Brain microvascular endothelial cell (primary cell): ENCODE data around the gene CCDC60.

Experiments used
- DNase-seq: peaks from one replicate; pipeline ENCODE4 v3.0.0-alpha.2; 2020
- H3K27ac ChIP-seq: fragments of 250-450 bp; sonication (Bioruptor Pico); 2 replicates; pipeline ENCODE4 v1.5.1; 2020; ENCODE audit warnings: mild to moderate bottlenecking, moderate library complexity
- H3K27me3 ChIP-seq: fragments of 250-450 bp; sonication (Bioruptor Pico); replicated peaks from 2 replicates; pipeline ENCODE4 v1.5.1; 2020; ENCODE audit warnings: mild to moderate bottlenecking
- H3K36me3 ChIP-seq: fragments of 250-450 bp; sonication (Bioruptor Pico); replicated peaks from 2 replicates; pipeline ENCODE4 v1.5.1; 2020; ENCODE audit warnings: mild to moderate bottlenecking
- H3K4me3 ChIP-seq: 2 replicates; pipeline ENCODE4 v1.5.1; 2011; ENCODE audit warnings: low read depth, mild to moderate bottlenecking, control low read depth, low read length, moderate library complexity
- in situ Hi-C: cut with HindIII; loops from 2 replicates; pipeline ENCODE4 v1.10.0; 2017; ENCODE audit warnings: low sequenced_read_pairs, low pct_ligation_motif_present
- TF ChIP-seq, protein P1 (sequence below): IDR thresholded peaks from 2 replicates; pipeline ENCODE4 v1.5.1; 2011; ENCODE audit warnings: low read depth, mild to moderate bottlenecking, moderate library complexity, low read length, control low read depth, inconsistent platforms; ENCODE audit errors: missing control alignments

Gene CCDC60

DNA sequence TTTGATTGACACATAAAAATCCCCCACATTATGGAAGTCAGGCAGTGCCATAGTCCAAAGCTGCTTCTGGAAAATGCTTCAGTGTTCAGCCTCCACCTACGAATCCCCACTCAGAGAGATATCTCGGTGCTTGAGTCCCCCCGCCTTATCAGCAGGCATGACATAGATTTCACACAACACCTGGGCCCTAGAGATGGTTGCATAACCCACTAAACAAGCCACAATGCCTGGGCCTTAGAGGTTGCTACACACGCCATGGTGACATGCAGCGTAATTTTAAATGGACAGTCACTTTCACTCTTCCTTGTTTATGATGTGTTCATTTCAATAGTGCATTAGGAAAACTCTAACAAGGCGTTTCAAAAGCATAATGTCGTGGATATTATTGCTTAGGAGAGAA lies 38.0 kb downstream of the CCDC60 start:
- TF ChIP-seq, protein P1, sequence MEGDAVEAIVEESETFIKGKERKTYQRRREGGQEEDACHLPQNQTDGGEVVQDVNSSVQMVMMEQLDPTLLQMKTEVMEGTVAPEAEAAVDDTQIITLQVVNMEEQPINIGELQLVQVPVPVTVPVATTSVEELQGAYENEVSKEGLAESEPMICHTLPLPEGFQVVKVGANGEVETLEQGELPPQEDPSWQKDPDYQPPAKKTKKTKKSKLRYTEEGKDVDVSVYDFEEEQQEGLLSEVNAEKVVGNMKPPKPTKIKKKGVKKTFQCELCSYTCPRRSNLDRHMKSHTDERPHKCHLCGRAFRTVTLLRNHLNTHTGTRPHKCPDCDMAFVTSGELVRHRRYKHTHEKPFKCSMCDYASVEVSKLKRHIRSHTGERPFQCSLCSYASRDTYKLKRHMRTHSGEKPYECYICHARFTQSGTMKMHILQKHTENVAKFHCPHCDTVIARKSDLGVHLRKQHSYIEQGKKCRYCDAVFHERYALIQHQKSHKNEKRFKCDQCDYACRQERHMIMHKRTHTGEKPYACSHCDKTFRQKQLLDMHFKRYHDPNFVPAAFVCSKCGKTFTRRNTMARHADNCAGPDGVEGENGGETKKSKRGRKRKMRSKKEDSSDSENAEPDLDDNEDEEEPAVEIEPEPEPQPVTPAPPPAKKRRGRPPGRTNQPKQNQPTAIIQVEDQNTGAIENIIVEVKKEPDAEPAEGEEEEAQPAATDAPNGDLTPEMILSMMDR, result no peak
- Histone ChIP-seq H3K27me3 (no peaks in the 10 kb centered on the region), H3K36me3 (no peaks in the 10 kb centered on the region), H3K27ac (no peak overlapping the region), H3K4me3 (no peak overlapping the region)
- DNase-seq, result no peak
- in situ Hi-C loops, result no loop called here

DNA sequence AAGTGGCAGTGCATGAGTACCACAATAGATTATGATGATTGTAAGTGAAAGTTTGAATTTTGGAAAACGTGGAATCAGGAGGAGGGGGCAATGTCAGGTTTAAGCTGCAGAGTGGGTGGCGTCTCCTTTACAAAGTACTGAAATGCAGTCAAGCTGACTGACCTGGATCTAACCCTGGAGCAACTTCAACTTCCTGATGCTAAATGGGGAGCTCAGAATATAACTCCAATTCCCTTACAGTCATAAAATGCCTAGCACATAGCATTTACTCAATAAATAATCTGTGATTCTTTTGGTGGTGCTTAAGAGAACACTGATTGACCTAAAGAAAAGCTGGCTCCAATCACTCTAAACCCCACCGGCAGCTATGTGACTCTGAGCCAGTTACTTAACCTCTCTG lies 38.5 kb downstream of the CCDC60 start:
- Histone ChIP-seq H3K27ac (no peak overlapping the region), H3K4me3 (no peak overlapping the region), H3K36me3 (no peaks in the 10 kb centered on the region), H3K27me3 (no peaks in the 10 kb centered on the region)
- in situ Hi-C loops, result no loop called here
- TF ChIP-seq, protein P1, result no peak
- no peak for DNase-seq

DNA sequence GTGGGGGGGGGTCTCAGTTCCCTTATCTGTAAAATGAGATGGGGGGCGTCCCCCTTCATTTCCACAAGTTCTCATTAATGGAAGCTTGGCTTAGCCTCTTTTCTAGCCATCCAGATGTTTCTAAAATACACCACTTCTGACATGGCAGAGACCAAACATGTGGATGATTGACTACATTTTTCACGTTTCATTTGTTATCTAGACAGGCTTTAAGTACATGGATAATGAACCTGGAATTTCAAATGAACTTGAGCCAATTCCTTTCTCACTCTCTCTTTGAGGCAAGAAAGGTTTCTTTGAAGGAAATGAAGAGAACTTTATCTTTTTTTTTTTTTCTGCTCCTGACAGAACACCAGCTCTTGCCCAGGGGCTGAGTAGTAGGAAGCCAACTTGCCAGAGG lies 39.1 kb downstream of the CCDC60 start:
- TF ChIP-seq, protein P1, result no peak
- no peak overlapping the region for H3K4me3 ChIP-seq
- DNase-seq, result no peak
- in situ Hi-C loops, result no loop called here
- H3K27me3 ChIP-seq, result no peaks in the 10 kb centered on the region
- H3K27ac ChIP-seq, result no peak overlapping the region
- H3K36me3 ChIP-seq, result no peaks in the 10 kb centered on the region

DNA sequence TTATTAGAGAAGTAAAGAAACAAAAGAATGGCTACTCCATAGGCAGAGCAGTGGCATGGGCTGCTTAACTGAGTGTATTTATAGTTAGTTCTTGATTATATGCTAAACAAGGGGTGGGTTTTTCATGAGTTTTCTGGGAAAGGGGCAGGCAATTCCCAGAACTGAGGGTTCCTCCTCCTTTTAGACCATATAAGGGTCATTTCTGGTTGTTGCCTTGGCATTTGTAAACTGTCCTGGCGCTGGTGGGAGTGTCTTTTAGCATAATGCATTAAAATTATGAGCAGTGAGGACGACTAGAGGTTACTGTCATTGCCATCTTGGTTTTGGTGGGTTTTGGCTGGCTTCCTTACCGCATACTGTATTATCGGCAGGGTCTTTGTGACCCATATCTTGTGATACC lies 40.1 kb downstream of the CCDC60 start:
- TF ChIP-seq, protein P1, result no peak
- H3K27me3 ChIP-seq, result no peaks in the 10 kb centered on the region
- no peaks in the 10 kb centered on the region for H3K36me3 ChIP-seq
- no peak for DNase-seq
- no peak overlapping the region for H3K4me3 ChIP-seq
- in situ Hi-C loops, result no loop called here
- H3K27ac ChIP-seq, result no peak overlapping the region

DNA sequence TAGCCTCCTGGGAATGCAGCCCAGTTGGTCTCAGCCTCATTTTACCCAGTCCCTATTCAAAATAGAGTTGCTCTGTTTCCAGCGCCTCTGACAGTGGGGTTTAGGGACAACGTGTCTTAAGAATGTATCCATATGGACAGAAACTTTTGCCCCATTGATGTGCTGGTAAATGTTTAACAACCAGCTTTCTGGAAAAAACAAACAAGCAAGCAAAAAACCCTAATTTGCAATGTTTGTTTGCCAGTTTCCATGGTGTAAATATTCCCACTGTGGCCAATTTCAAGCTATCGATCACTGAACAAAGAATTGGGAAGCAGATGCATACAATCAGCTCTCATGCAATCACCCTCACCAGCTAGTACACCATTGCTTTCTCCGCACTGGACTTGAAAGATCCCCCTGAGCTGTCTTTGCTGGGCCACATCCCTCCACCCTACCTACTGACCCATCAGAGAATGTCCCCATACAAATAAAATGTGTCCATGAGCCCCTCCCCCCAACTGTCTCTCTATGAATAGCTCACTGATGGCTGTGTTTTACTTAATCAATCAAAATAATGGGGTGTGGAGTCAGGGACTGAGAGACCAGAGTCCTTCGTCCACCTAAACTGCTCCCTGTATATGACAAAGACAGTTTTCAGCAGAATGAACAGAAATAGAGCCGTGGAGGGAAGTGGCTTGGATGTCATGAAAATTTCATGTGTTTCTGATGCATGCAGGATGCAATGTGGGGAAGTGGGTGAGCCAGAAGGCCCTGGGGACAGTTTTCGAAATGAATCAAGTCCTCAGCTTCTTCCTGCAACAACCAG lies 40.8 kb downstream of the CCDC60 start:
- no peak overlapping the region for H3K27ac ChIP-seq
- no peaks in the 10 kb centered on the region for H3K27me3 ChIP-seq
- in situ Hi-C loops, result no loop called here
- TF ChIP-seq, protein P1, result no peak
- H3K4me3 ChIP-seq, result no peak overlapping the region
- H3K36me3 ChIP-seq, result no peaks in the 10 kb centered on the region
- no peak for DNase-seq

DNA sequence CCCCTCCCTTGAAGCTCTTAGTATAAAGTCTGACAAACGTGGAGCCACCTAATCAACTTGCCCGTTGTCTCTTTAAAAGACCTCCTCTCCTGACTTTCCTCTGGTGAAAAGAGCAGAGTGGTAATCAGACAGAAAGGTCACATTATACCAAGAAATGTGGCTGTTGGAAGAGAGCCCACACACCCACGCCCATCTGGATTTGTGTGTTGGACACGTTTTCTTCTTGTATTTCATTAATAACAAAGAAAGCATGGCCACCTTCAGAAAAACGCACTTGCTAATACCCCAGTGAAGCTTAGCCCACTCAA lies 41.3 kb downstream of the CCDC60 start:
- Histone ChIP-seq H3K27ac (no peak overlapping the region), H3K27me3 (no peaks in the 10 kb centered on the region), H3K36me3 (no peaks in the 10 kb centered on the region), H3K4me3 (no peak overlapping the region)
- no peak for DNase-seq
- in situ Hi-C loops, result no loop called here
- TF ChIP-seq, protein P1, result no peak
